SK-N-DZ (cell line): ENCODE data around the gene TP53.

Source experiments
- DNase-seq: peaks from one replicate; pipeline ENCODE4 v3.0.0-alpha.2; 2015; ENCODE audit warnings: low spot score

The TP53 gene

DNA sequence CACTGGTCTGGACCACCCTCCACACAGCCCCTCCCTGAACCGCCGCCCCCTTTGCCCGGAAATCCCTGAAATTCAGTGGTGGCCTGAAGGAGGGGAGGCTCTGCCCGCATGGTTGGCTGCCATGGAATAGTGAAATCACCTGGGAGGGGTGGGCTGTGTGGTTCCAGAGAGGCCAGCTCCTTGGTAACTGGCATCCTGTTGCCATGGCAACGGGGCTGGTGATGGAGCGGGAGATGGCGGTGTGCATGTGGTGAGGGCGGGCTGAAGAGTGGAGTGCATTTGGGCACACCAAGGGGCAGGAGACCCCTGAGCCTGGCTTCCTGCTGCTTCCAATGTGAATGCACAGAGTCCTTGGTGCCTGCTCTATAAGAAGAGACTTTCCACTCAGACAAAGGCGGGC is 20.2 kb upstream of the TP53 start:
- DNase-seq = peak; percentile 72

DNA sequence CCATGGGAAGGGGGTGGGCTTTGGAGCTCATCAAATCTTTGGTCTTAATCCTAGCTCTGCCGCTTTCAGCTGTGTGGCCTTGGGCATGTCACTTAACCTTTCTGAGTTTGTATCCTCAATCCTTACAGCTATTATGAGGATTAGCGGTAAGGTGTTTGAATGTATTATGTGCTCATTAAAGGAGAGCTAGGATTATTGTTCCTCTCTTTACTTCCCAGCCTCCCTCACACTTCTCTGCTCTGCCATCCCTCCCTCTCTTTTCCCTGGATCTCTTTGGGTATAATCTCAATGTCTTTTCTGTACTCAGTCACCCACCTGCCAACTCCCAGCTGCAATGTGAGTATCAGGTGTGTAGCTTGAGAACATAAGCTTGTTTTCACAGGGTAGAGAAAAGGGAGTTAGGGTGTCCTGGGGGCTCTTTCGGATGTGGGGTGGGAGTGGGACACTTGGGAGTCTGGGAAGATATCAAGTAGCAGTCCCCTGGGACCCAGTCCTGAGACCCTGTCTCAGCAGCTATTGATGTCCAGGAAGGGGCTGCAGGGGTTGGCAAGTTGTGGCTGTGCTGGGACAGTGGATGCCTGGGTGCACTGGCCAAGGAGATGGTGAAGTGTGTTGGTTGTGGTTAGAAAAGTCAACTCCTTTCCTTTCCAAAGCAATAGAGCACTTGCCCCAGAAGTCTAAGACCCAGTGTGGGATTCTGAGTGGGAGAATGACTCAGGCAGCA is 19.5 kb upstream of the TP53 start:
- DNase-seq = no peak

DNA sequence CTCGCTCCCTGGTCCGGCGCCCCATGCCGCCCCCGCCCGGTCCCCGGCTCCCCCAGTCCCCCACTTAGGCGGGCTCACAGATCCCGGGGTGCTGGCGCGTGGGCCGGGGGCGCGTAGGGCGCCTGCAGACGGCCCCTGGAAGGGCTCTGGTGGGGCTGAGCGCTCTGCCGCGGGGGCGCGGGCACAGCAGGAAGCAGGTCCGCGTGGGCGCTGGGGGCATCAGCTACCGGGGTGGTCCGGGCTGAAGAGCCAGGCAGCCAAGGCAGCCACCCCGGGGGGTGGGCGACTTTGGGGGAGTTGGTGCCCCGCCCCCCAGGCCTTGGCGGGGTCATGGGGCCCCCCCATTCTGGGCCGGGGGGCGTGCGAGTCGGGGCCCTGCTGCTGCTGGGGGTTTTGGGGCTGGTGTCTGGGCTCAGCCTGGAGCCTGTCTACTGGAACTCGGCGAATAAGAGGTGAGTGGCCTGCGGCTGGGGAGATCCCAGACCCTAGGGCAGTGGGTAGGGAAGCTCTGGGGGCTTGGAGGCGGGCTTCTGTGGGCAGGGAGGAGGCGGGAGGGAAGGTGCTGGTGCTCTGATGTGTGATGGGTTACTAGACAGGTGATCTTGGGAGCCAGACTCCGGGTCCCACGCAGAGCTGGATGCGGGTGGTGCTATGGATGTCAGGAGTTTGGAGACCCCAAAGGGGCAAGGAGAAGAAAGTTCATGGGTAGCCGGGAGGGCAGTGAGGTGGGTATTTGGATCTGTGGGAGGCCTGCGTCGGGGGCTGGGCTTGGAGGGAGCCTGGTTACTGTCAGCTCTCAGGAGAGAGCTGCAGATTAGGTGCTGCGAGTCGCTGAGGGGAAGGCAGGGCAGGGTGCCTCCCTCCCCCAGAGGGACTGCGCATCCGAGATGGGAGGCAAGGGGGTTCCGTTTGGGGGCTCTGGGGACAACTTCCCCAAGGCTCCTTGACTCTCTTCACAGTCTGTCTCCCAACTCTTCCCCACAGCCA is 18.3 kb upstream of the TP53 start:
- DNase-seq = peak; percentile 66

DNA sequence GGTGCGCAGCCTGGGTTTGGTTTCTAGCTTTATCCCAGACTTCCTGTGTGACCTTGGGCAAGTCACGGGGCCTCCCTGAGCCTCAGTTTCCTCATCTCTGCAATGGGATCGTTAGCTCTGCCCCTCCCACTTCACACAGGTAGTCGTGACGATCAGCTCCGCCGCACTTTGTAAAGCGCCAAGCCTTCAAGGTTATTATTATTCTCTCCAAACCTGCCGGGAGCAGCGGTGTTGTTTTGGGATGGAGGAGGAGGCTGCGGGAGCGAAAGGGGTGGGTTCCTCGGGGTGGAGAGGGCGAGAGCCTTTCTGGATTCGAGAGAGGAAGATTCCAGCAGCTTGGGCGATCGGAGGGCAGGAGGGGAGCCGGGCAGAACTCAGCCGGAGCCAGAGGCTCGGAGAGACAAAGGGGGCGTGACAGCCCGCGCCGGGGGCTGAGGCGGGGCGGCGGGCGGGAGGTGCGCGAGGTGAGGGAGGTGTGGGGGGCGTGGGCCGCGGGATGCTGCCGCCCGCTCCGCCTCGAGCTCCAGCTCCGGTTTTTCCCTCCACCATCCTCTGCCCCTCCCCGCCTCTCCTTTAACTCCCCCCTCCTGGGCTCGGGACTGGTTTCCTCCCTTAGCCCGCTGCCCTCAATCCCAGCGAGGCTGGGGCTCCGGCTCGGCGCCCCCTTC is 17.4 kb upstream of the TP53 start, which contains the start of gene EFNB3:
EFNB3 (plus strand) TSS at position 602 of the 668 bp plus-strand sequence. CDS start 397 bp downstream, outside the sequence.
- DNase-seq = peak; percentile 82

DNA sequence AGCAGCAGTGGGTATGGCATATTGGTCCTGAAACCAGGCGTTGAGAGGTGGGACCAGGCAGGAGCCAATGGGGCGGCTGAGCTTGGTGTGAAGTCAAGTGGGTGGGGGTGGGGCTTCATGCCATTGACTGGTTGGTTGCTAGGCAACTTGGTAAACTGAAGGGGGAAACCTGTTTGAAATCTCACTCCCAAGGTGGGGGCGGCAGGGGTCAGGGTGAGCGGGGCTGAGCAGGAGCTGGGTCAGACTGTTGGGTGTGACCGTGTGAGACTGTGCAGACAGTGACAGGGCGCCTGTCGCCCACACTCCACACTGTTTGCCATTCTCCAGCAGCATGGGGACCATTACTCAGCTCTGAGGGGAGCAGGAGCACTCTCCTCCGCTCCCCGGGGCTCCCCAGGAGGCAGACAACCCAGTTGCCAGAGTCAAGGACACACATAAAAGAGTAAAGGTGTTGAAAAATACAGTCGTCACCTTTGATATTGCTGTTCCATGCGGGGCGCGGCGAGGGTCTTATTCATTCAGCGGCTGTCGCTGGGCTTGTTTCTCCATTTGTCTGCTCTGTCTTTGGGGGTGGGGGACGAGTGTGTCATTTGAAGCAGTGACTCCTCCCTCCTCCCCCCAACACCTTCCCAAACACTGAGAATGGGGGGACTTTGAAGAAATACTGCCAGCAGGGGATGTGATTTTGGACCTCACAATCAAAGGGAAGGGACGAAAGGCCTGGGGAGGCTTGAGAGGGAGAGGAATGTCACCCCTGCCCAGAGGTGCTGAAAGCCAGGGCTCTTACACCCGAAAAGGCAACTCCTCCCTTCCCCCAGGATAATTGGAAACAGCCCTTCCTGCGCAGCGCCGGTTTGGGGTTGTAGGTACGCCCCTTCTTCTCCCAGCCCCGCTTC is 16.5 kb upstream of the TP53 start:
- DNase-seq = peak; percentile 75

DNA sequence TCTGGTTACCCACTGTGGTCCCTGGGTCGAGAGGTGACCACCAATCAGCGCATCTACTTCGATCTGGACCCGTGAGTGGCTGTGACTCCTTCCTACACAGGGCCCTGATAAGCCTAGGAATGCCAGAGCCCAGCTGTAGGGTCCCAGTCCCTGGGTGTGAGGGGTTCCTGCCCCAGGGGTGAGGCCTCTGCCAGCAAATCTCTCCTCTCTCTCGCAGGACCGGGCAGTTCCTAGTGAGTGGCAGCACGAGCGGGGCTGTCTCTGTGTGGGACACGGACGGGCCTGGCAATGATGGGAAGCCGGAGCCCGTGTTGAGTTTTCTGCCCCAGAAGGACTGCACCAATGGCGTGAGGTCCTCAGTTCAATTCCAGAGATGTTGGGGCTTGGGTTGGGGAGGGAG is 15.5 kb upstream of the TP53 start:
- DNase-seq = no peak

DNA sequence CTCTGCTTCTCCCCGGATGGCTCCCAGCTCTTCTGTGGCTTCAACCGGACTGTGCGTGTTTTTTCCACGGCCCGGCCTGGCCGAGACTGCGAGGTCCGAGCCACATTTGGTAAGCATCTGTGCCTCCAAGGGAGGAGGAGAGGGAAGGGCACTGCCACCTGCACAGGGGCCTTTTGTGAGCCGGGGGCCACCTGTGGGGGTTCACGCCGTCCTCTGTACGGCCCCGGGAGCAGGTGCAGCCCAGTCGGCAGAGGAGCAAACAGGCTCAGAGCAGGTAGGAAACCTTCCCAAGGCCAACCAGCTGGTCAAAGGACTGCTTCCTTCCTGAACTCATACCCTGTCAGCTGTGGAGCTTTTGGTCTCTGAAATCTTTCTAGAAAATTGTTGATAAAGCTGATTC is 14.4 kb upstream of the TP53 start:
- no peak for DNase-seq

DNA sequence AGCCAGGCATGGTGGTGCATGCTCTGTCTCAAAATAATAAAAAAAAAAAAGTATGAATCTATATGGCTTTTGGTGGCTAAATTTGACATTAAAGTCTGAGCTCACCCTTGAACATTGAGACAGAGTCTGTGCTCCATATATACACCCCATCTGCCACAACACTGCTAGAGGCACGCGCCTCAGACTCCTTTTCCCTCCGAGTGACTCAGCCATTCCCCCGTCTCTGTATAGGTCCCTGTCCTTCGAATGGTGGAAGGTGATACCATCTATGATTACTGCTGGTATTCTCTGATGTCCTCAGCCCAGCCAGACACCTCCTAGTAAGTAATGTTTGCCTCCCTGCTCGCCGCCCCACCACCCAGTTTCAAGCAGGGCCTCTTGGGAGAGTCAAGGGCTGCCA is 13.2 kb upstream of the TP53 start:
- no peak for DNase-seq

DNA sequence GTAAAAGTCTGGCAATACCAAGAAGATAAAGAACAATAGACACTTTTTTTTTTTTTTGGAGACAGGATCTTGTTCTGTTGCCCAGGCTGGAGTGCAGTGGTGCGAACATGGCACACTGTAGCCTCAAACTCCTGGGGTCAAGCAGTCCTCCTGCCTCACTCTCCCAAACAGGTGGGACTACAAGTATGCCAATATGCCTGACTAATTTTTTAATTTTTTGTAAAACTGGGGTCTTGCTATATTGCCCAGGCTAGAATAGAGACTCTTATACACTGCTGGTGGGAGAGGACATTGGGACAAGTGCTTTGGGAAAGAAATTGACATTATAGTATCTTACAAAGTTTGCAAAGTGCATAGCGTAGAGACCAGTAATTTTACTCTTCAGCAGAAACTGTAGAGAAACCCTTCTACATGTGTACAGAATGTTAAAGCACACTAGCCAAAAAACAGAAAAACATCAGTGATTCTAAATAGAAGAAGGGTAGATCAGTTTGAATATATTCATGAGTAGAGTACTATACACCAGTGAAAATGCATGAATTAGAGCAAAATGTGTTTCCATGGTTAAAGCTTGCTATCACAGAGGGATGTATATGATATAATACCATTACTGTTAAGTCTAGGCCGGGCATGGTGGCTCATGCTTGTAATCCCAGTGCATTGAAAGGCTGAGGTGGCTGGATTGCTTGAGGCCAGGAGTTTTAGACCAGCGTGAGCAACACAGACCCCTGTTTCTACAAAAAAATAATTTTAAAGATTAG is 10.7 kb upstream of the TP53 start:
- no peak for DNase-seq

DNA sequence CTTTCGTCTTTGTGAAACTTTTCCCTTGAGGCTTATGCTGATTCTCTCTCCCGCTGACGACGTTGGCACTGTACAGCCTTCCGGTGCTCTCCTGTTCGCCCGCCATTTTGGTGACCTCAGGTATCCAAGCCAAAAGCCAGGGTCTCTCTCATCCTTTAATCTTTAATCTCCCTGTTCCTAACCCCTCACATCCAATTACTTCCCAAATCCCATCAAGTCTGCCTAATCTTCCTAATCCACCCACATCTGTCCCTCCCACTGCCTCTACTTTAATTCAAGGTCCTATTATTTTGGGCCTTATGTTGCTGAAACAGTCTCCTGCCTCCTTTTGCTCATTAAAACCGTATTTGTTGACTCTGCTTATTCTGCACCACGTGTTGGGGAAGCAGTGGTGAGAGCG is 8.3 kb upstream of the TP53 start:
- DNase-seq = no peak

DNA sequence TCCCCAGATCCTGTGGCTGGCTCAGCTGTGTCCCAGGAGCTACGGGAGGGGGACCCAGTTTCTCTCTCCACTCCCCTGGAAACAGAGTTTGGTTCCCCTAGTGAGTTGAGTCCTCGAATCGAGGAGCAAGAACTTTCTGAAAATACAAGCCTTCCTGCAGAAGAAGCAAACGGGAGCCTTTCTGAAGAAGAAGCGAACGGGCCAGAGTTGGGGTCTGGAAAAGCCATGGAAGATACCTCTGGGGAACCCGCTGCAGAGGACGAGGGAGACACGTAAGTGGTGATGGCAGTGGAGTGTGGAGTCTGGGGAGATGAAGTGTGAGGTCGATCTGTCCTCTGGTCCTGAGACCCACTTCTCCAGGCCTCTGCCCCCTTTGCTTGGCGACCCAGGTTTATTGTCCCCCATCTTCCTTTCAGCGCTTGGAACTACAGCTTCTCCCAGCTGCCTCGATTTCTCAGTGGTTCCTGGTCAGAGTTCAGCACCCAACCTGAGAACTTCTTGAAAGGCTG is 1.6 kb upstream of the TP53 start:
- no peak for DNase-seq

DNA sequence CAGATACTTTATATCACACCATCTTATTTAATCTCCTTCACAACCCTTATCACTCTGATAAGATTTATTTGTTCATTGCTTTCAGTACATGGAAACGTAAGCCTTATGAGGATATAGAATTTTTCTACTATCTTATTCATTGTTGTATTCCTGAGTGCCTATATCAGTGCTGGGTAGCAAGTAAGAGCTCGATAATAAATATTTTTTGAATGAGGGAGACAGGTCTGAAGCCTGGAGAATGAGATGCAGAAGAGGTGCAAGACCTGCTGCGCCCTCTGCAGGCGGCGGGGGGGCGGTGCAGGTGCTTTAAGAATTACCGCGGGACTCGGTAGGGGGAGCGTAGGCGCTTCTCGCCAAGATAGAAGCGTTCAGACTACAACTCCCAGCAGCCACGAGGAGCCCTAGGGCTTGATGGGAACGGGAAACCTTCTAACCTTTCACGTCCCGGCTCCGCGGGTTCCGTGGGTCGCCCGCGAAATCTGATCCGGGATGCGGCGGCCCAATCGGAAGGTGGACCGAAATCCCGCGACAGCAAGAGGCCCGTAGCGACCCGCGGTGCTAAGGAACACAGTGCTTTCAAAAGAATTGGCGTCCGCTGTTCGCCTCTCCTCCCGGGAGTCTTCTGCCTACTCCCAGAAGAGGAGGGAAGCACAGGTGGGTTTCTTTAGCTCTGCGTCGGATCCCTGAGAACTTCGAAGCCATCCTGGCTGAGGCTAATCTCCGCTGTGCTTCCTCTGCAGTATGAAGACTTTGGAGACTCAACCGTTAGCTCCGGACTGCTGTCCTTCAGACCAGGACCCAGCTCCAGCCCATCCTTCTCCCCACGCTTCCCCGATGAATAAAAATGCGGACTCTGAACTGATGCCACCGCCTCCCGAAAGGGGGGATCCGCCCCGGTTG is 868 bp upstream of the TP53 start, which contains the start of gene WRAP53:
WRAP53 (plus strand) TSS at position 570 of the 900 bp plus-strand sequence; CDS start at position 742, 172 bp downstream.
- DNase-seq = peak; percentile 99

DNA sequence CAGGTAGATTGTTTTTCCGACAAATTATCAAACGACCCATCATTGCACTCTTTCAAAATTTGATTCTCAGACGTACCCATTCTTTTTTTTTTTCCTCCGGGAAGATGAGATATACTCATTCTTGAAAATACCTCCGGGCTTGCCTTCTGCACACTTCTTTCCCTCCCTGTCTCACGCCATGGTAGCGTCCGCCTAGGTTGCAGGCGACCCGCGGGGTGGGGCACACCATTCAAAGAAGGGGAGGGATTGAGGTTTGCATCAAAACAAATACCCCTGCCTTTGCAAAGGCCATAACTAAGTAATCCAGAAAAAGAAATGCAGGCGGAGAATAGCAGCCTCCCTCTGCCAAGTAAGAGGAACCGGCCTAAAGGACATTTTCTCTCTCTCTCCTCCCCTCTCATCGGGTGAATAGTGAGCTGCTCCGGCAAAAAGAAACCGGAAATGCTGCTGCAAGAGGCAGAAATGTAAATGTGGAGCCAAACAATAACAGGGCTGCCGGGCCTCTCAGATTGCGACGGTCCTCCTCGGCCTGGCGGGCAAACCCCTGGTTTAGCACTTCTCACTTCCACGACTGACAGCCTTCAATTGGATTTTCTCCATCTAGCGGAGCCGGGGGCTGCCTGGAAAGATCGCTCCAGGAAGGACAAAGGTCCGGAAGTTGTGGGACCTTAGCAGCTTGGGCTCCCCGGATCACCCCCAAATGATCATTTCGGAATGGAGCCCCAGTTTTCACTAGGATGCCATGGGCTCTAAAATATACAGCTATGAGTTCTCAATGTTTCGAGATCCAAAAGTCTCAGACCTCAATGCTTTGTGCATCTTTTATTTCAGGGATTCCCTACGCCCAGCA is 843 bp downstream of the TP53 start:
- peak; percentile 96 for DNase-seq

DNA sequence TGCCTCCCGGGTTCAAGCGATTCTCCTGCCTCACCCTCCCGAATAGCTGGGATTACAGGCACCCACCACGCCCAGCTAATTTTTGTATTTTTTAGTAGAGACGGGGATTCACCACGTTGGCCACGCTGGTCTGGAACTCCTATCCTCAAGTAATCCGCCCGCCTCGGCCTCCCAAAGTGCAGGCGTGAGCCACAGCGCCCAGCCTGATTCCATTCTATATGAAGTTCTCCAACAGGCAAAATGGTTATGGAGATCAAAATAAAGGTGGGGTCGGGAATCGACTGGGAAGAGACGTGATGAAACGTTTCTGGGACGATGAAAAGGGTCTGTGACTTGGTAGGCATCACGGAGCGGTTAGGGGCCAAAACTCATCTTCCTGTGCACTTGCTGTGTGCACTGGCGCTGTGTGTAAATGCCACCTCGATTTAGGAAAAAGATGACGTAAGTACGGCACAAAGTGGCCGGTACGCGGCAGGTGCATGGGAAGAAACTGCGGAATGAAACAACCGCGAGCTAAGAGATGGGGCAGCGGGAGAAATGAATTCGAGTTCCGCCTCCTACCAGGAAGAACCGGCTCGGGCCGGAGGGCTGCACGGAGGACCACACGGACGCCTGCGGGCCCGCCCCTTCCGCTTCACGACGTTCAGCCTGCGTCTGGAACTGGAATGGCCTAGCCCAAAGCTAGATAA is 1.6 kb downstream of the TP53 start:
- DNase-seq = peak; percentile 98

DNA sequence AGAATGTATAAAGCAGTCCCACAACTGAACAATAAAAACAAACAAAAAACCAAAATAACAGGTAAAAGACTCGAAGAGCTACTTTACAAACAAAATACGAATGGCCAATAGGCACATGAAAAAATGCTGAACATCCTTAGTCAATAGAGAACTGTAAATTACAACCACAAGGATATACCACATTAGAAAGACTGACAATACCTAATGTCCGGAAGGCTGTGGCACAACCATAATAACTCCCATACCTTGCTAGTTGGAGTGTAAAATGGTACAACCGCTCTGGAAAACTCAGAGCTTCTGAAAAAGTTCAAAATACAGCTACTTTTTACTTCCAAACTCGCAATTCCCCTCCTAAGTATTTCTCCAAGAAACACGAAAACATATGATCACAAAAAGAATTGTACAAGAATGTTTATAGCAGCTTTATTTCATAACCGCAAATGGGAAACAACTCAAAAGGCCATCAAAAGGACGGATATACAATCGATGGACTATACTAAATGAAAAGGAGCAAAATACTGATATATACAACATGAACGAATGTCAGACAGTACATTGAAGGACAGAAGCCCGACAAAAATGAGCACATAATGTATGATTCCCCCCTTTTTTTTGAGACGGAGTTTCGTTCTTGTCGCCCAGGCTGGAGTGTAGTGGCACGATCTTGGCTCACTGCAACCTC is 2.3 kb downstream of the TP53 start:
- DNase-seq = no peak

DNA sequence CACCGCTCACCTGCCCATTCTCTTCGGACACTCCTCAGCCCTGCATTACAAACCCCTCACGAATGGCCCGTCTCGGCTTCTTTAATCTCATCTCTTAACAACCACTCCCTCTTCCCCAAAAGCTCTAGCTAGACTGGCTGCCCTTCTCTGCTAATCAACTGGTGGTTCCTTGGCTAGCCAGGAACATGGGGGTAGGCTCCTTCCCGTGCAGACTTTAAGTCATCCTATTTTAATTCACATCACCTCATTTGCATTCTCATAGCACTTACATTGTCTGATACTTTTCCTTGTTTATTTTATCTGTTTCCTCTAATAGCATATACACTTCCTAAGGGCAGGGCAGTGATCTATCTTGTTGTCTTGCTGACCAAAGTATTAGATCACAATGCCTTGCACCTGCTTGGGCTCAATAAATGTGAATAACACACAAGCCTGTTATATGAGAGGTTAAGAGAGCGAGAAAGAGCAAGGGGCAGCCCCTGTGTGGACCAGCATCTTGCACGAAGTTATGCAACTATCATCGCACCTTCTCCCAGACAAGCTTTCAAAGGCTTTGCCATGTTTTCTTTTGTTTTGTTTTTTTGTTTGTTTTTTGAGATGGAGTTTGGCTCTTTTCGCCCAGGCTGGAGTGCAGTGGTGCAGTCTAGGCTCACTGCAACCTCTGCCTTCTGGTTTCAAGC is 9.8 kb downstream of the TP53 start:
- DNase-seq = no peak
